Measurements from ENCODE around the gene CFH. TPM values are rescaled to one million over a fixed set of nuclear protein-coding genes. Genes with fewer than 3 reads are reported as not detected.
"Not testable (repeated sequence)": the region's sequence is repeated elsewhere in the genome, so short reads cannot be mapped to it uniquely, and the experiment has no call there.

The CFH gene
- total and polyA plus RNA-seq, 2 donors = 12.6 to 26.0 TPM

DNA sequence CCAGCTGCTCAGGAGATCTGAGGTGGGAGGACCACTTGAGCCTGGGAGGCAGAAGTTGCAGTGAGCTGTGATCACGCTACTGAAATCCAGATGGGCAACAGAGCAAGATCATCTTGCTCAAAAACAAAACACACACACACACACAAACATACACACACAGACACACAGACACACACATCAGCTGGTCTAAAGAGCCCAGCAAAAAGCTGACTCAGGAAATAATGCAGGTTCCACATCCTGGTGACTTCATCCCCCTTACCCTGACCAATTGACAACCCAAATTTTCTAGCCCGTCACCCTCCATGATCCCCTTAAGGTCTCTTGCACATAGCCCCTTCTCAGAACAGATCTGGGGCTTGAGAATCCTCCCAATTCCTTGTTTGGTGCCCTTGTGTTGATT, 58.0 kb downstream of the CFH start:
- H3K4me1 ChIP-seq (ENCODE audit: control insufficient read depth in 2 of 2, insufficient read depth in 2 of 2, low read length in 2 of 2); H3K27me3 ChIP-seq (ENCODE audit: control insufficient read depth in 2 of 2, insufficient read depth in 1 of 2, low read length in 1 of 2); H3K9me3 ChIP-seq (ENCODE audit: control insufficient read depth in 2 of 2, insufficient read depth in 1 of 2, low read length in 1 of 2); H3K36me3 ChIP-seq (ENCODE audit: control insufficient read depth in 2 of 2, insufficient read depth in 2 of 2, low read length in 1 of 2); DNase-seq (ENCODE audit: low read depth in 6 of 9, low spot score in 9 of 9); H3K27ac ChIP-seq (ENCODE audit: low read depth in 1 of 2, low read length in 1 of 2); H3K4me3 ChIP-seq (ENCODE audit: low read length in 2 of 2): not testable (repeated sequence)
- WGBS = 94% methylated on average over 2 of the region's 2 CpGs

DNA sequence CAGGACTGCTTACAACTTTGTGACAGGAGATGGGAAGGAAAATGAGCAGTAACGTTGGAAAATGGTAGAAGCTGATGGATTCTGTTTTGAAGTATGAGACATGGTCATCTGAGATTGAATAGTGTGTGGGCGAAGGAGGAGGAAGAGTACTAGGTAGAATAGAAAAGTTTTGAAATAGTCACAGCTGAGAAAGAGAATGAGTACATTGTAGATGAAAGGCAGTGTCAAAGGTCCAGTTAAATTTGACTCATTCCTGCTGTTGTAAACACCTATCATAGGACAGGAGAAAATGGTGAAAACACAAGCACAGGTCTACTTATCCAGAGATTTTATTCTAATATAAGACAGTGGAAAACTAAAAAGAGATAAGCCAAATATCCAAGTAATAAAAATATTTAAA, 66.0 kb downstream of the CFH start:
- no peaks in the 10 kb centered on the region for H3K36me3 ChIP-seq (ENCODE audit: control insufficient read depth in 2 of 2, insufficient read depth in 2 of 2, low read length in 1 of 2)

DNA sequence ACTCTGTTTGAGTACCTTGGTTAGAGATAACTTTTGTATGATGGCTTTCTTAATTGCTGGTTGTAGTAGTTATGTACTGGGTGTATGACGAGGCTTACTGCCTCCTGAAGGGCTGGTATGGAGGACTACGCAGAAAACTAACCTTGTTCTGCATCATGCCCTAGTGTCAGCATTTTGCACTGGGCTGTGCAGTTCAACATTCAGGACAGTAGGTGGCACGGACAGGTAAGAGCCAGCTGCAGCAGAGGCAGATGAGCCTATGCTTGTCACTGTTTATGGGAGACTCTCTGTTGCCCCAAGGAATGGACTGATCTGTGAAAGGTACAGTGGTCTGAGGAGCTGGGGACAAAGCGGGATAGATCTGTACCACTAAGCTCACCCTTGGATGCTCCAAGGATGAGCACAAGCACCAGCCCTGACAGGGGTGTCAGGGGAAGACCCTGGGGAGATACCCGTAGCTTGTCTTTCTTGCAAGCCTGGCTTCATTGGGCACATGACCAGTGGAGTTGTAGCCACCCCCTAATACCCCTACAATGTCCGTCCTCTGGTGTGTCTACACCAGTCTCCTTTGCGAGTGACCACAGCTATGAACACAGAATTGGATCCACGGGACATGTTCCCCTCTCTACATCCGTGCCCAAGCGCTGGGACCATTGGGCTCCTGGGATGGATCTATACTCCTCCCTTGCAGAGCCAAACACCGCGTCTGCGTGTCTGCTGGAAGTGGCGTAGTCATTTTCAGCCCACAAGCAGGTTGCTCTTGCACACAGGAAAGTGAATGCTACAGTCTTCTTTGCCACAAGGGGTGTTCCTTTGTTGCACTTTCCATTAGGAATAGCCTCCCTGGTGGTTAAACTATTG, 71.7 kb downstream of the CFH start:
- WGBS = 94% methylated on average over 14 of the region's 14 CpGs
- H3K27ac ChIP-seq (ENCODE audit: low read depth in 1 of 2, low read length in 1 of 2) = no peak overlapping the region
- no peaks in the 10 kb centered on the region for H3K4me1 ChIP-seq (ENCODE audit: control insufficient read depth in 2 of 2, insufficient read depth in 2 of 2, low read length in 2 of 2)
- no peaks in the 10 kb centered on the region for H3K27me3 ChIP-seq (ENCODE audit: control insufficient read depth in 2 of 2, insufficient read depth in 1 of 2, low read length in 1 of 2)
- H3K4me3 ChIP-seq (ENCODE audit: low read length in 2 of 2) = no peak overlapping the region
- no peaks in the 10 kb centered on the region for H3K9me3 ChIP-seq (ENCODE audit: control insufficient read depth in 2 of 2, insufficient read depth in 1 of 2, low read length in 1 of 2)
- DNase-seq (ENCODE audit: low read depth in 6 of 9, low spot score in 9 of 9) = peak in 8 of 9 donors; percentile 3 to 64 (median 27)
- H3K36me3 ChIP-seq (ENCODE audit: control insufficient read depth in 2 of 2, insufficient read depth in 2 of 2, low read length in 1 of 2) = no peaks in the 10 kb centered on the region

More for the DNA sequence above, 66.0 kb downstream of the CFH start:
- Histone ChIP-seq H3K4me1 (ENCODE audit: control insufficient read depth in 2 of 2, insufficient read depth in 2 of 2, low read length in 2 of 2) (no peaks in the 10 kb centered on the region), H3K27me3 (ENCODE audit: control insufficient read depth in 2 of 2, insufficient read depth in 1 of 2, low read length in 1 of 2) (no peaks in the 10 kb centered on the region), H3K4me3 (ENCODE audit: low read length in 2 of 2) (no peak overlapping the region), H3K9me3 (ENCODE audit: control insufficient read depth in 2 of 2, insufficient read depth in 1 of 2, low read length in 1 of 2) (no peaks in the 10 kb centered on the region), H3K27ac (ENCODE audit: low read depth in 1 of 2, low read length in 1 of 2) (no peak overlapping the region)
- 97% methylated on average over 2 of the region's 2 CpGs for WGBS
- DNase-seq (ENCODE audit: low read depth in 6 of 9, low spot score in 9 of 9) = no peak

DNA sequence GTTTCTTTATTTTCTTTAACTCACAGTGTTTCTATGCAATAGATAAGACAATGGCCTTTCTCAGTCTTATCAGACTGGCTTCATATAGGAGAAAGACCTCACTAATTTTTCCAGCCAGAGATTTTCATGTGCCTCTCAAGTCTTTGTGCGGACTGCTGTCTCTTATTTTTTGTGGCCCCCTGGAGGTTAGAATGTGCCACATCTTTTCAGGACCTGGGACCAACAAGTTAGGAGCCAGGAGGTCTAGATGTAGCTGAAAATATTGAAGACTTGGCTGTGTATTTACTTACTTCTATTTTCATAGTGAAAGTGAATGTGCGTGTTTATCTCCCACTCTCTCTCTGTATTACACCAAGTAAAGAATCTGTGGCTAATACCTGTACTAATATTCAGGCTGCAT, 80.7 kb downstream of the CFH start:
- Histone ChIP-seq H3K9me3 (ENCODE audit: control insufficient read depth in 2 of 2, insufficient read depth in 1 of 2, low read length in 1 of 2) (no peaks in the 10 kb centered on the region), H3K4me1 (ENCODE audit: control insufficient read depth in 2 of 2, insufficient read depth in 2 of 2, low read length in 2 of 2) (no peaks in the 10 kb centered on the region), H3K36me3 (ENCODE audit: control insufficient read depth in 2 of 2, insufficient read depth in 2 of 2, low read length in 1 of 2) (no peaks in the 10 kb centered on the region), H3K27ac (ENCODE audit: low read depth in 1 of 2, low read length in 1 of 2) (no peak overlapping the region), H3K4me3 (ENCODE audit: low read length in 2 of 2) (no peak overlapping the region), H3K27me3 (ENCODE audit: control insufficient read depth in 2 of 2, insufficient read depth in 1 of 2, low read length in 1 of 2) (no peaks in the 10 kb centered on the region)
- no peak for DNase-seq (ENCODE audit: low read depth in 6 of 9, low spot score in 9 of 9)
- WGBS = 99% methylated on average over 2 of the region's 2 CpGs

DNA sequence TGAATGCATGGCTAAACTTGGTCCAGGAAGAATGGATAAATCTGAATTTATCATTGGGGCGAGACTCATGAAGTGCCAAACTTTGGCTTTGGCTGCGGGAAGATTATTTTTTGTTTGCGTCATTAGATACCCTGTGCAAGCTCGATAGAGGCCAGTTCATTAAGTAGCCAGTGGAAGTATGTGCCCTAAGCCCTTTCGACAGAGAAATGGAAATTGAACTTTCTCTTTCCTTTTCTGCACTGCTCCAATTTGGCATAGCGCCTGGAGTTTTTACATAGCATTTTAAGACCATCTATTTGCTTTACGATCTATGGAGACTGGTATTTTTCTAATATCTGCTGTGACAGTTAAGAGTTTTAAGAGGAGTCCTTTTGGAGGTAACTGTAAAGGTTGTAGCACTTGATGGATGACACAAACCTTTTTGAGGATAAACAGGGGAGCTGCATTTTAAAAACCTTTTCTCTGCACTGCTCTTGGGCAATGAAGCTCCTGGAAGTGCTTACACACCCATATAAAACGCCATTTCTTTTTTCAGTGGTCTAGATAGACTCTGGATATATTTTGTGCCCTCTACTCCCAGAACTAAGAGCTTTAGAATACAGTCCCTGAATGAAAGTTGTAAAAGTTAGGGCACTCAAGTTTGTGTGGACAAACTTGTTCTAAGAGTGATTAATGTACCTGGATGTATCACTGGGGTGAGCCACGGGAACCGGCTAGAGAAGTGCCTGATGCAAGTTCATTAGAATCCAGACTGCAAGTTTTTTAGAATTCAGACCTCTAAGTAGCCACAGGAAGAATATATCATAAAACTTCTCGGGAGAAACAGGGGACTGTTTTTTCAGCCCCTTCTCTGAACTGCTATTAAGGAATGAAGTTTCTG, 81.5 kb downstream of the CFH start:
- H3K4me1 ChIP-seq (ENCODE audit: control insufficient read depth in 2 of 2, insufficient read depth in 2 of 2, low read length in 2 of 2) = no peaks in the 10 kb centered on the region
- no peaks in the 10 kb centered on the region for H3K36me3 ChIP-seq (ENCODE audit: control insufficient read depth in 2 of 2, insufficient read depth in 2 of 2, low read length in 1 of 2)
- H3K4me3 ChIP-seq (ENCODE audit: low read length in 2 of 2) = no peak overlapping the region
- H3K27me3 ChIP-seq (ENCODE audit: control insufficient read depth in 2 of 2, insufficient read depth in 1 of 2, low read length in 1 of 2) = no peaks in the 10 kb centered on the region
- no peak for DNase-seq (ENCODE audit: low read depth in 6 of 9, low spot score in 9 of 9)
- 96% methylated on average over 11 of the region's 11 CpGs for WGBS
- no peaks in the 10 kb centered on the region for H3K9me3 ChIP-seq (ENCODE audit: control insufficient read depth in 2 of 2, insufficient read depth in 1 of 2, low read length in 1 of 2)
- H3K27ac ChIP-seq (ENCODE audit: low read depth in 1 of 2, low read length in 1 of 2) = no peak overlapping the region

DNA sequence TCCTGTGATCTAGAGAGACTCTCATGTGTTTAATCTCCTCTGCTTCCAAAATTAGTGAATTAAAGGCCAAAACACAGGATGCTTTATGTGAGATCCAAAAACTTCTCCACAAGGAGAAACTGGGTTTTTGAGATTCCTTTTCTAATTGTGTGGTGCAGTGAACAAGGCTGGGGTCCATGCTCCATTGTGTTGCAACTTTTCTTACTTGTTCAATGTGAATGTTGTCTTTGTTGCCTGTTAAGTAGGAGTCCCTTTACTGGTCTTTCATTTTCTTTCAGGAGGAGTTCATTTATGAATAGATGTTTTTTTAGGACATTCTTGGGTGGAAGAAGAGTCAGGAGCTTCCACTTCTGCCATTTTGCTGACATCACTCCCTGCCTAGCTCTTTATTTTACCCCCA, 82.2 kb downstream of the CFH start:
- Histone ChIP-seq H3K27me3 (ENCODE audit: control insufficient read depth in 2 of 2, insufficient read depth in 1 of 2, low read length in 1 of 2) (no peaks in the 10 kb centered on the region), H3K4me1 (ENCODE audit: control insufficient read depth in 2 of 2, insufficient read depth in 2 of 2, low read length in 2 of 2) (no peaks in the 10 kb centered on the region), H3K27ac (ENCODE audit: low read depth in 1 of 2, low read length in 1 of 2) (no peak overlapping the region), H3K9me3 (ENCODE audit: control insufficient read depth in 2 of 2, insufficient read depth in 1 of 2, low read length in 1 of 2) (peaks cover 0 to 6% of the 10 kb centered on the region in 2 donors), H3K36me3 (ENCODE audit: control insufficient read depth in 2 of 2, insufficient read depth in 2 of 2, low read length in 1 of 2) (no peaks in the 10 kb centered on the region), H3K4me3 (ENCODE audit: low read length in 2 of 2) (no peak overlapping the region)
- no peak for DNase-seq (ENCODE audit: low read depth in 6 of 9, low spot score in 9 of 9)

DNA sequence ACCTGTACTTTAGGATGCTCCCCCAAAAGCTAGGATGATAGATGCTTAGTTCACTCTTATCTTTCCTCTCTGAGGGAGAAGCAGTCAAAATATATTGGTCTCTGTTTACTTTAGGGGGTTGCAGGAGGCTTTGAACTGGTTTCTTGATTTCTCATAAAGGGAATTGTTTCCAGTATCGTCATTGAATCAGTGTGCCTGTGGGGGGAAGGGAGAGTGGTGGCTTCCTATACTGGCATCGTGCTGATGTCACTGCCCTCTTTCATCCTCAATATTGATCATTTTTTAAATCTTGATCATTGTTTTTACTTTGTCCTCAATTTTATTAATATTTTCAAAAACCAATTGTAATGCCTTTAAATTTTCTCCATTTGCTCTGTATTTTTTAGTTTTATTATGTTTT, 82.6 kb downstream of the CFH start:
- H3K36me3 ChIP-seq (ENCODE audit: control insufficient read depth in 2 of 2, insufficient read depth in 2 of 2, low read length in 1 of 2) = peaks cover 0 to under 1% of the 10 kb centered on the region in 2 donors
- H3K9me3 ChIP-seq (ENCODE audit: control insufficient read depth in 2 of 2, insufficient read depth in 1 of 2, low read length in 1 of 2) = peaks cover 0 to 7% of the 10 kb centered on the region in 2 donors
- 98% methylated on average over 2 of the region's 2 CpGs for WGBS
- no peak overlapping the region for H3K4me3 ChIP-seq (ENCODE audit: low read length in 2 of 2)
- H3K27ac ChIP-seq (ENCODE audit: low read depth in 1 of 2, low read length in 1 of 2) = no peak overlapping the region
- H3K27me3 ChIP-seq (ENCODE audit: control insufficient read depth in 2 of 2, insufficient read depth in 1 of 2, low read length in 1 of 2) = no peaks in the 10 kb centered on the region
- DNase-seq (ENCODE audit: low read depth in 6 of 9, low spot score in 9 of 9) = no peak
- no peaks in the 10 kb centered on the region for H3K4me1 ChIP-seq (ENCODE audit: control insufficient read depth in 2 of 2, insufficient read depth in 2 of 2, low read length in 2 of 2)

DNA sequence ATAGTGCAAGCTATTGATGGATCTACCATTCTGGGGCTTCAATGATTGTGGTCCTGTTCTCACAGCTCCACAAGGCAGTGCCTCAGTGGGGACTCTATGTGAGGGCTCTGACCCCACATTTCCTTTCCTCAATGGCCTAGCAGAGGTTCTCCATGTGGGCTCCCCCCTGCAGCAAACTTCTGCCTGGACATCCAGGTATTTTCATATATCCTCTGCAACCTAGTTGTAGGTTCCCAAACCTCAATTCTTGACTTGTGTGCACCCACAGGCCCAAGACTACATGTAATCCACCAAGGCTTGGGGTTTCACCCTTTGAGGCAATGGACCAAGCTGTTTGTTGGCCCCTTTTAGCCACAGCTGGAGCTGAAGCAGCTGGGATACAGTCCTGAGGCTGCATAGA, 86.9 kb downstream of the CFH start:
- no peaks in the 10 kb centered on the region for H3K4me1 ChIP-seq (ENCODE audit: control insufficient read depth in 2 of 2, insufficient read depth in 2 of 2, low read length in 2 of 2)
- H3K36me3 ChIP-seq (ENCODE audit: control insufficient read depth in 2 of 2, insufficient read depth in 2 of 2, low read length in 1 of 2) = peaks cover 0 to 2% of the 10 kb centered on the region in 2 donors
- H3K27me3 ChIP-seq (ENCODE audit: control insufficient read depth in 2 of 2, insufficient read depth in 1 of 2, low read length in 1 of 2) = no peaks in the 10 kb centered on the region
- no peak overlapping the region for H3K4me3 ChIP-seq (ENCODE audit: low read length in 2 of 2)
- no peak overlapping the region for H3K27ac ChIP-seq (ENCODE audit: low read depth in 1 of 2, low read length in 1 of 2)
- DNase-seq (ENCODE audit: low read depth in 6 of 9, low spot score in 9 of 9) = no peak
- H3K9me3 ChIP-seq (ENCODE audit: control insufficient read depth in 2 of 2, insufficient read depth in 1 of 2, low read length in 1 of 2) = peaks cover 0 to 7% of the 10 kb centered on the region in 2 donors

DNA sequence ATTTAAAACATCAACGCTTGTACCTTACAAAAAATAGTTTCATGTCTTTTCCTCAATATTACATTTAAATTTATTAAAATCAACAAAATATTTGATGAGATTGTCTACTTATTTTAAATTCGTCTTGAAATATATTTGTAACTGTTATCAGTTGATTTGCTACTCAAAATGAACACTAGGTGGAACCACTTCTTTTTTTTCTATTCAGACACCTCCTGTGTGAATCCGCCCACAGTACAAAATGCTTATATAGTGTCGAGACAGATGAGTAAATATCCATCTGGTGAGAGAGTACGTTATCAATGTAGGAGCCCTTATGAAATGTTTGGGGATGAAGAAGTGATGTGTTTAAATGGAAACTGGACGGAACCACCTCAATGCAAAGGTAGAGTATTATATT, 91.4 kb downstream of the CFH start:
- not testable (repeated sequence) for H3K36me3 ChIP-seq (ENCODE audit: control insufficient read depth in 2 of 2, insufficient read depth in 2 of 2, low read length in 1 of 2); H3K9me3 ChIP-seq (ENCODE audit: control insufficient read depth in 2 of 2, insufficient read depth in 1 of 2, low read length in 1 of 2); H3K27me3 ChIP-seq (ENCODE audit: control insufficient read depth in 2 of 2, insufficient read depth in 1 of 2, low read length in 1 of 2); H3K4me1 ChIP-seq (ENCODE audit: control insufficient read depth in 2 of 2, insufficient read depth in 2 of 2, low read length in 2 of 2); H3K27ac ChIP-seq (ENCODE audit: low read depth in 1 of 2, low read length in 1 of 2); H3K4me3 ChIP-seq (ENCODE audit: low read length in 2 of 2); DNase-seq (ENCODE audit: low read depth in 6 of 9, low spot score in 9 of 9)
- WGBS = 86% methylated on average over 6 of the region's 6 CpGs

All from thymus (tissue), 11 donors.